NOMO-1 treated with dmso at 0.1 percent for 144 hours (cell line): ENCODE data around the gene SPRYD7.
"Not testable (repeated sequence)": the region's sequence is repeated elsewhere in the genome, so short reads cannot be mapped to it uniquely, and the experiment has no call there.

Experiments
- DNase-seq: peaks from one replicate; lab custom pipeline; 2025; ENCODE audit not compliant: unreplicated experiment; lab: John Stamatoyannopoulos, UW

The SPRYD7 gene

GRCh38 chr13:49936075-49936967 is at the start of gene SPRYD7:
TSS of gene SPRYD7 (minus strand) at chr13:49936340. CDS start at chr13:49936235, 105 bp downstream.
- peak; percentile 98 for DNase-seq

- DNase-seq = no peak
These were observed 49.0 kb upstream of the SPRYD7 start for GRCh38 chr13:49985129-49985528.

- no peak for DNase-seq
These were observed 44.1 kb upstream of the SPRYD7 start for GRCh38 chr13:49980266-49980665.

- no peak for DNase-seq
These were observed 41.9 kb upstream of the SPRYD7 start for GRCh38 chr13:49977992-49978391.

GRCh38 chr13:49976314-49977258 is 40.4 kb upstream of the SPRYD7 start:
- DNase-seq = peak; percentile 44

- no peak for DNase-seq
These were observed 39.7 kb upstream of the SPRYD7 start for GRCh38 chr13:49975826-49976225.

GRCh38 chr13:49972709-49973108 is 36.6 kb upstream of the SPRYD7 start:
- no peak for DNase-seq

- DNase-seq = no peak
These were observed 31.3 kb upstream of the SPRYD7 start for GRCh38 chr13:49967456-49967855.

GRCh38 chr13:49958321-49958720 is 22.2 kb upstream of the SPRYD7 start:
- no peak for DNase-seq

- DNase-seq = no peak
These were observed 20.0 kb upstream of the SPRYD7 start for GRCh38 chr13:49956131-49956530.

GRCh38 chr13:49954674-49955455 is 18.7 kb upstream of the SPRYD7 start:
- no peak for DNase-seq

- no peak for DNase-seq
These were observed 17.4 kb upstream of the SPRYD7 start for GRCh38 chr13:49953560-49953959.

GRCh38 chr13:49951754-49952535 is 15.8 kb upstream of the SPRYD7 start:
- DNase-seq = no peak

GRCh38 chr13:49948777-49949270 is 12.7 kb upstream of the SPRYD7 start:
- DNase-seq = not testable (repeated sequence)

- DNase-seq = no peak
These were observed 3.2 kb upstream of the SPRYD7 start for GRCh38 chr13:49939321-49939720.

GRCh38 chr13:49938921-49939320 is 2.8 kb upstream of the SPRYD7 start:
- no peak for DNase-seq

GRCh38 chr13:49938314-49938713 is 2.2 kb upstream of the SPRYD7 start:
- no peak for DNase-seq

GRCh38 chr13:49936968-49937273 is 781 bp upstream of the SPRYD7 start:
- no peak for DNase-seq

GRCh38 chr13:49935171-49936074 is 717 bp downstream of the SPRYD7 start:
- no peak for DNase-seq
